Smooth muscle cell (in vitro differentiated cells): ENCODE data around the gene ANKS1A. TPM values are rescaled to one million over a fixed set of nuclear protein-coding genes. Genes with fewer than 3 reads are reported as not detected.

ENCODE experiments used
- DNase-seq: peaks from one replicate; lab custom pipeline; 2025; ENCODE audit not compliant: unreplicated experiment; lab: John Stamatoyannopoulos, UW
- H2AFZ ChIP-seq: fragments of 200-600 bp; sonication (generic); 2 replicates; pipeline ENCODE4 v1.6.0; 2016; ENCODE audit warnings: antibody characterized with exemption, low read depth, mild to moderate bottlenecking
- H3F3A ChIP-seq: fragments of 200-600 bp; sonication (generic); 2 replicates; pipeline ENCODE4 v1.6.0; 2017; ENCODE audit warnings: antibody characterized with exemption, low read depth
- H3K27ac ChIP-seq: fragments of 200-600 bp; sonication (generic); 2 replicates; pipeline ENCODE4 v1.5.1; 2016; ENCODE audit warnings: low read depth, mild to moderate bottlenecking
- H3K27me3 ChIP-seq: fragments of 200-600 bp; sonication (generic); 2 replicates; pipeline ENCODE4 v1.6.1; 2016; ENCODE audit warnings: low read depth, mild to moderate bottlenecking
- H3K36me3 ChIP-seq: fragments of 200-600 bp; sonication (generic); 2 replicates; pipeline ENCODE4 v1.5.1; 2016; ENCODE audit warnings: low read depth
- H3K4me1 ChIP-seq: fragments of 200-600 bp; sonication (generic); 2 replicates; pipeline ENCODE4 v1.5.1; 2016; ENCODE audit warnings: low read depth
- H3K4me2 ChIP-seq: fragments of 200-600 bp; sonication (generic); 2 replicates; pipeline ENCODE4 v1.6.0; 2016; ENCODE audit warnings: mild to moderate bottlenecking
- H3K4me3 ChIP-seq: fragments of 200-600 bp; sonication (generic); 2 replicates; pipeline ENCODE4 v1.5.1; 2016; ENCODE audit warnings: mild to moderate bottlenecking
- H3K79me2 ChIP-seq: fragments of 200-600 bp; sonication (generic); 2 replicates; pipeline ENCODE4 v1.6.0; 2016; ENCODE audit warnings: low read depth, mild to moderate bottlenecking
- H3K9ac ChIP-seq: fragments of 200-600 bp; sonication (generic); 2 replicates; pipeline ENCODE4 v1.6.0; 2016; ENCODE audit warnings: low read depth
- H3K9me3 ChIP-seq: fragments of 200-600 bp; sonication (generic); replicated peaks from 2 replicates; pipeline ENCODE4 v1.5.1; 2016; ENCODE audit warnings: low read depth
- H4K20me1 ChIP-seq: fragments of 200-600 bp; sonication (generic); 2 replicates; pipeline ENCODE4 v1.6.0; 2016; ENCODE audit warnings: low read depth
- WGBS: methylation state at CpG from one replicate; pipeline ENCODE4 v1.1.7; 2016; ENCODE audit warnings: low lambda C conversion rate; 5-methylcytosine and 5-hydroxymethylcytosine counted together
- polyA plus RNA-seq: library from polyadenylated mRNA; unstranded; fragments of >200 nt; fragmentation: Nextera tagmentation; extraction: Ambion mirVana; gene quantifications from 2 replicates; pipeline ENCODE4 v1.2.1, GENCODE V29; 2016
- total RNA-seq: library from RNA; depleted of rRNA; stranded (reverse); fragments of >200 nt; gene quantifications from 2 replicates; pipeline ENCODE4 v1.2.3, GENCODE V29; 2014
- TF ChIP-seq, protein P1 (sequence below): fragments of 200-600 bp; sonication (generic); IDR thresholded peaks from 2 replicates; pipeline ENCODE4 v1.5.1; 2017; ENCODE audit warnings: borderline replicate concordance, mild to moderate bottlenecking, antibody characterized with exemption; ENCODE audit not compliant: insufficient read depth, poor library complexity, severe bottlenecking

Gene ANKS1A
- total and polyA plus RNA-seq, 2 experiments from 2014 or later, result 28.9 to 39.2 TPM

- Histone ChIP-seq H3K36me3 (no peaks in the 10 kb centered on the region), H3K79me2 (no peaks in the 10 kb centered on the region), H4K20me1 (no peaks in the 10 kb centered on the region), H3K4me3 (no peak overlapping the region), H2AFZ (no peak overlapping the region), H3K4me1 (peaks cover 6% of the 10 kb centered on the region), H3F3A (no peaks in the 10 kb centered on the region), H3K4me2 (no peak overlapping the region), H3K27me3 (no peaks in the 10 kb centered on the region), H3K9me3 (no peaks in the 10 kb centered on the region), H3K9ac (no peak overlapping the region), H3K27ac (no peak overlapping the region)
- DNase-seq, result no peak
- WGBS, result 89% methylated on average over 11 of the region's 11 CpGs
- TF ChIP-seq, protein P1, sequence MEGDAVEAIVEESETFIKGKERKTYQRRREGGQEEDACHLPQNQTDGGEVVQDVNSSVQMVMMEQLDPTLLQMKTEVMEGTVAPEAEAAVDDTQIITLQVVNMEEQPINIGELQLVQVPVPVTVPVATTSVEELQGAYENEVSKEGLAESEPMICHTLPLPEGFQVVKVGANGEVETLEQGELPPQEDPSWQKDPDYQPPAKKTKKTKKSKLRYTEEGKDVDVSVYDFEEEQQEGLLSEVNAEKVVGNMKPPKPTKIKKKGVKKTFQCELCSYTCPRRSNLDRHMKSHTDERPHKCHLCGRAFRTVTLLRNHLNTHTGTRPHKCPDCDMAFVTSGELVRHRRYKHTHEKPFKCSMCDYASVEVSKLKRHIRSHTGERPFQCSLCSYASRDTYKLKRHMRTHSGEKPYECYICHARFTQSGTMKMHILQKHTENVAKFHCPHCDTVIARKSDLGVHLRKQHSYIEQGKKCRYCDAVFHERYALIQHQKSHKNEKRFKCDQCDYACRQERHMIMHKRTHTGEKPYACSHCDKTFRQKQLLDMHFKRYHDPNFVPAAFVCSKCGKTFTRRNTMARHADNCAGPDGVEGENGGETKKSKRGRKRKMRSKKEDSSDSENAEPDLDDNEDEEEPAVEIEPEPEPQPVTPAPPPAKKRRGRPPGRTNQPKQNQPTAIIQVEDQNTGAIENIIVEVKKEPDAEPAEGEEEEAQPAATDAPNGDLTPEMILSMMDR, result peak; percentile 28
Measured at GRCh38 chr6:34982424-34982852, 93.4 kb downstream of the ANKS1A start.

DNA sequence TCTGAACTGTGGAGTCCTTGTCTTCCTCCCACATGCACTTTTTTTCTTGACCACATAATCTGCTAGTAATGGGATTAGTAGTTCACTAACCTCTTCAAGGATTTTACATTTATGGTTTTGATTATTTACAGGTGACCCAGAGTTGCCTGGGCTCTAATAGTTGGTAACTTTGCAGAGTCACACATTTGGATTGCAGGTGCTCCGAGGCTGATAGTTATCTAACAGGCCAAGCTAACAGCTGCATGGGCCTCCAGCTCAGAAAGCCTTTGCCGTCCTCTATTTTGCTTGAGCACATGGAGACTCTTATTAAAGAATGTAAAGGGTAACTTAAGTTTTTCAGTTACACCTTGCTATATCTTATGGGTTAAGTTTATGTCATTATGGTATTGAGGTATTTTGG lies 95.4 kb downstream of the ANKS1A start:
- Histone ChIP-seq H3K9me3 (no peaks in the 10 kb centered on the region), H2AFZ (no peak overlapping the region), H3K36me3 (no peaks in the 10 kb centered on the region), H3K79me2 (no peaks in the 10 kb centered on the region), H3K4me2 (no peak overlapping the region), H3K9ac (no peak overlapping the region), H3K27me3 (no peaks in the 10 kb centered on the region), H3K27ac (no peak overlapping the region), H3F3A (no peaks in the 10 kb centered on the region), H4K20me1 (no peaks in the 10 kb centered on the region), H3K4me3 (no peak overlapping the region), H3K4me1 (peaks cover 9% of the 10 kb centered on the region)
- WGBS, result 82% methylated on average over 2 of the region's 2 CpGs
- no peak for DNase-seq
- TF ChIP-seq, protein P1, result no peak

DNA sequence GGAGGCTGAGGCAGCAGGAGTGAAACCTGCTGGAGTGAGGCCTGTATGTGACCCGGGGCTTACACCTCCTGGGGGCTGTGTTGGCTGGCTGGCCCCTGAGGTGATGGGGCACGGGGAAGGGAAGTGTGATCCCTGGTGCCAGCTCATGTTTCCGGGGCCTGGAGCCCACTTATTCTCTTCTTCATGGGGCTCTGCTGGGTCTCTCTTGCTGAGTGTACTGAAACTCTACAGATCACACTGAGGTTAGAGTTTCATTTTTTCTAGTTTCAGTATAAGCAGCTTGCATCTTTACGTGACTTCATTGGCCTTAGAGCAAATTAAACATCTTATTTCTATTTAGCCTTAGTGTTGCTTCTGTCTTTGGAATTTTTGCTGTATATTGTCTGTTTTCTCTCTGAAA lies 96.2 kb downstream of the ANKS1A start:
- H3K4me1 ChIP-seq, result peaks cover 9% of the 10 kb centered on the region
- H3K27ac ChIP-seq, result no peak overlapping the region
- H3K9me3 ChIP-seq, result no peaks in the 10 kb centered on the region
- H3K4me2 ChIP-seq, result no peak overlapping the region
- H3F3A ChIP-seq, result no peaks in the 10 kb centered on the region
- TF ChIP-seq, protein P1, result no peak
- H3K4me3 ChIP-seq, result no peak overlapping the region
- H3K9ac ChIP-seq, result no peak overlapping the region
- H3K27me3 ChIP-seq, result no peaks in the 10 kb centered on the region
- no peaks in the 10 kb centered on the region for H3K79me2 ChIP-seq
- H2AFZ ChIP-seq, result no peak overlapping the region
- H3K36me3 ChIP-seq, result no peaks in the 10 kb centered on the region
- 95% methylated on average over 4 of the region's 4 CpGs for WGBS
- no peaks in the 10 kb centered on the region for H4K20me1 ChIP-seq
- no peak for DNase-seq

GRCh38 chr6:34986845-34987246 lies 97.8 kb downstream of the ANKS1A start:
- Histone ChIP-seq H3K9me3 (no peaks in the 10 kb centered on the region), H3K4me2 (no peak overlapping the region), H2AFZ (no peak overlapping the region), H3K9ac (no peak overlapping the region), H4K20me1 (no peaks in the 10 kb centered on the region), H3K36me3 (no peaks in the 10 kb centered on the region), H3F3A (peaks cover 3% of the 10 kb centered on the region), H3K27me3 (no peaks in the 10 kb centered on the region), H3K27ac (no peak overlapping the region), H3K79me2 (no peaks in the 10 kb centered on the region), H3K4me3 (no peak overlapping the region), H3K4me1 (peaks cover 9% of the 10 kb centered on the region)
- 15% methylated on average over 3 of the region's 3 CpGs for WGBS
- TF ChIP-seq, protein P1, result peak; percentile 83
- DNase-seq, result no peak
